Activated CD8-positive, alpha-beta memory T cell treated with anti-CD3 and anti-CD28 coated beads, Interleukin-2, amount 10 ng/mL, durations not matched to agents 7 days and 5 days (primary cell): Measurements from ENCODE around the gene SLC22A4. TPM values are rescaled to one million over a fixed set of nuclear protein-coding genes. Genes with fewer than 3 reads are reported as not detected.

ENCODE experiments used
- ATAC-seq: fragments of 150-1000 bp; cut with Tn5 transposase; one replicate; pipeline ENCODE4 v1.10.0; 2021; ENCODE audit warnings: moderate library complexity
- CTCF ChIA-PET: fragments of 350-600 bp; sonication (Branson Sonifier 250); formaldehyde crosslinking; loops from one replicate; lab custom pipeline; 2021; ENCODE audit warnings: antibody characterized with exemption; lab: Charles Lee
- DNase-seq: peaks from one replicate; pipeline ENCODE4 v3.0.0-alpha.2; 2020
- H3K27ac Mint-ChIP-seq: one replicate; pipeline ENCODE4 v1.8.0; 2021; ENCODE audit warnings: mild to moderate bottlenecking, mixed read lengths
- H3K27me3 Mint-ChIP-seq: one replicate; pipeline ENCODE4 v1.8.0; 2021; ENCODE audit warnings: mixed read lengths
- H3K36me3 Mint-ChIP-seq: one replicate; pipeline ENCODE4 v1.8.0; 2021; ENCODE audit warnings: mild to moderate bottlenecking, mixed read lengths
- H3K4me1 Mint-ChIP-seq: one replicate; pipeline ENCODE4 v1.8.0; 2021; ENCODE audit warnings: mixed read lengths
- H3K4me3 Mint-ChIP-seq: one replicate; pipeline ENCODE4 v1.8.0; 2021; ENCODE audit warnings: mild to moderate bottlenecking, moderate library complexity, mixed read lengths
- H3K9me3 Mint-ChIP-seq: one replicate; pipeline ENCODE4 v1.8.0; 2022; ENCODE audit warnings: low read depth, mixed read lengths
- total RNA-seq, 2 experiments: library from RNA; stranded (reverse); gene quantifications; one replicate each; pipeline ENCODE4 v1.2.3, GENCODE V29; 2021

SLC22A4 gene
- total RNA-seq, 2 experiments from 2014 or later: 0.32 to 0.75 TPM

DNA sequence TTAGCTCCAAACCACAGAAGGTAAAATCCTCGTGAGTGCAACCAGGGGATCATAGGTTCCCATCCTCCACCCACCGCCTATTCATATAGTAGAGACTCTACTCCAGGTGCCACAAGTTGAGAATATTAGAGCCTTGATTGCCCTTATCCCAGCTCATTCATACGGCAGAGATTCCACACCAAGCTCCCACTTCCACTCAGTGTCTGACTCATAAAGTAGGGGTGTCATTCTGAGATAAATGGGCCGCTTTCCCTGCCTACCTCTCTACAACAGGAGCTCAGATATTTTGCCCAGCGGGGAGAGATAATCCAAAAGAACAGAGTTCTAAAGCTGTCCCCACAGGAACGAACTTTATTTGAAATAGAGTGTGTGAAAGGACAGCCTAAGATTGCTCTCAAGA lies 9.4 kb downstream of the SLC22A4 start:
- no peak for ATAC-seq
- H3K4me3 Mint-ChIP-seq: no peak overlapping the region
- H3K36me3 Mint-ChIP-seq: peaks cover 5% of the 10 kb centered on the region
- peaks cover 6% of the 10 kb centered on the region for H3K9me3 Mint-ChIP-seq
- no peak overlapping the region for H3K27ac Mint-ChIP-seq
- no peaks in the 10 kb centered on the region for H3K4me1 Mint-ChIP-seq
- H3K27me3 Mint-ChIP-seq: no peaks in the 10 kb centered on the region
- DNase-seq: no peak
- CTCF ChIA-PET: interaction anchor here (1.4 kb wide), 1 partner anchor 66 kb away, joined by 4 read pairs; no protein-coding TSS in a partner anchor

GRCh38 chr5:132305420-132305819 lies 11.2 kb downstream of the SLC22A4 start:
- DNase-seq (no peak), ATAC-seq (no peak)
- Mint-ChIP-seq H3K4me3 (no peak overlapping the region), H3K9me3 (peaks cover 6% of the 10 kb centered on the region), H3K27ac (no peak overlapping the region), H3K36me3 (peaks cover 5% of the 10 kb centered on the region), H3K4me1 (no peaks in the 10 kb centered on the region), H3K27me3 (no peaks in the 10 kb centered on the region)
- CTCF ChIA-PET: no interaction called here

DNA sequence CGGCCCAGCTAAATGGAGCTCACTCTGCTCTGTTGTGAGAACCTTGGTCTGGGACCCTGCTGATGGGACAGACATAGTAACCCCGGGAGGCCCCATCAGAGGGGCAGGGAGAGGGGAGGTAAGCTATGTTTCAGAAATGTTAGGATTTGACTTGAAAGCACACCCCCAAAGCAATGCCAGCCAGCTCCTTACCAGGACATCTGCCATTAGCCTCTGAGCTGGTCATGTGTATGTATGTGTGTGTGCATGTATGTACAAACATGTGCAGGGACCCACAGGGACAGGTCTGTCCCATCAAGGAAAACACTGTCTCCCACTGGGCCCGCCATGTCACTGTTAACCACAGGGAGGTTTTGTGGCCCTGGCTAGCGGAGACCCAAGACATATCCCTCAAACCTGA lies 14.5 kb downstream of the SLC22A4 start:
- CTCF ChIA-PET: no interaction called here
- H3K36me3 Mint-ChIP-seq: peaks cover 5% of the 10 kb centered on the region

DNA sequence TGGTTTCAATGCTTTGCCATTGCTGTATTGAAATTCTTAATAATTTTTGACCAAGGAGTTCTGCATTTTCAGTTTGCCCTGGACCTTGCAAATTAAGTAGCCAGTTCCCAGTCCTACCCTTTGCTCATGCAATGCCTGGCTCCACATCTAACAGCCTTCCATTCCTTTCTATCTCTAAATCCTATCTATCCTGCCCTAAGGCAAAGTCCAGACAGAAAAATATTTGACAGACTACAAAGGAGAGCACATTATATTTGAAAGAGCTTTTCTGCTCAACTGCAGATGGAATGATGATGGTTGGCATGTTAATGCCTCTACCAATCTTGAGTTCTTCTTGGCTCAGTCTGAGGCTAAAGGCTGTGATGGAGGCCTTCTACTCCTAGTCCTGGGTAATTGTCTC lies 15.5 kb downstream of the SLC22A4 start:
- Mint-ChIP-seq H3K9me3 (peaks cover 6% of the 10 kb centered on the region), H3K27ac (no peak overlapping the region), H3K36me3 (peaks cover 5% of the 10 kb centered on the region), H3K4me3 (no peak overlapping the region), H3K4me1 (no peaks in the 10 kb centered on the region), H3K27me3 (no peaks in the 10 kb centered on the region)
- CTCF ChIA-PET: no interaction called here
- ATAC-seq: no peak
- no peak for DNase-seq

More for the DNA sequence above, 14.5 kb downstream of the SLC22A4 start:
- Mint-ChIP-seq H3K27me3 (no peaks in the 10 kb centered on the region), H3K9me3 (peaks cover 6% of the 10 kb centered on the region), H3K27ac (no peak overlapping the region), H3K4me1 (no peaks in the 10 kb centered on the region), H3K4me3 (no peak overlapping the region)
- DNase-seq: no peak
- ATAC-seq: peak; percentile 6

- Mint-ChIP-seq H3K27me3 (no peaks in the 10 kb centered on the region), H3K36me3 (peaks cover 1% of the 10 kb centered on the region), H3K27ac (no peak overlapping the region), H3K9me3 (peaks cover 2% of the 10 kb centered on the region), H3K4me3 (no peak overlapping the region), H3K4me1 (no peaks in the 10 kb centered on the region)
- CTCF ChIA-PET: interaction anchor here (0.8 kb wide), 1 partner anchor 29 kb away, joined by 3 read pairs; no protein-coding TSS in a partner anchor
- no peak for DNase-seq
- no peak for ATAC-seq
Measured at GRCh38 chr5:132310141-132310834, 16.1 kb downstream of the SLC22A4 start.

DNA sequence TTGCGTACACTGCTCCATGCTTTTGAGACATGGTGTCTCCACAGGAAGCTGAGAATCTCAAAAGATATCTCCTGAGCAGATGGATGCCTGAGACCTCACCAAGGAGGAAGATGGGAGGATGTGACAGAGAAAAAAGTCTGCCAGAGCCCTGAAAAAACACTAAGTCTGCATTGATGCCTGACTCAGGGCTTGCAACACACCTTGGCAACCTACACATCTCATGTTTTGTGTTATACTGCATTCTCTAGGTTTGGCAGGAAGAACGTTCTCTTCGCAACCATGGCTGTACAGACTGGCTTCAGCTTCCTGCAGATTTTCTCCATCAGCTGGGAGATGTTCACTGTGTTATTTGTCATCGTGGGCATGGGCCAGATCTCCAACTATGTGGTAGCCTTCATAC lies 19.2 kb downstream of the SLC22A4 start:
- Mint-ChIP-seq H3K4me3 (no peak overlapping the region), H3K27ac (no peak overlapping the region), H3K36me3 (no peaks in the 10 kb centered on the region), H3K9me3 (no peaks in the 10 kb centered on the region), H3K4me1 (no peaks in the 10 kb centered on the region), H3K27me3 (no peaks in the 10 kb centered on the region)
- CTCF ChIA-PET: no interaction called here
- DNase-seq (no peak), ATAC-seq (no peak)

DNA sequence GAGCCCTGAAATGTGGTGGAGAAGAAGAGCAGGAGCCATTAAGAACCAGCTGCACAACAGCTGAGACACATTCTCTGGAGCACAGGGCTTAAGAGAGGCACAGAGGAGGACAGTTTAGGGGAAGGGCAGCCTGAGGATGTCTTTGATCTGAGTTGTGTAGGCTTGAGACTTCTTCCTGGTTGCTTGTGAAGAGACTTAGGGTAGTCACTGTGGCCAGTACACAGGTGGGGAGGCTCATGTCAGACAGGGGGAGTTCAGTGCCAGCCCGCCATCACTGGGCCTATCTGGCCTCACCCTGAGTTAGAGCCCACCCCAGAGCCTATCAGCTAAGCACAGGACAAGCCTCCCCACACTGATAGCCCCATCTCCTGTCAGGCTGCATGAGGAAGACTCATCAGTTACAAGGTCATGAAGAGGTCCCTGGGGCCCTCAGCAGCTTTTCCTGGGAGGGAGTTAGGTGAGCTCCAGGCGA lies 19.8 kb downstream of the SLC22A4 start:
- no peak for ATAC-seq
- Mint-ChIP-seq H3K9me3 (no peaks in the 10 kb centered on the region), H3K27me3 (no peaks in the 10 kb centered on the region), H3K4me3 (no peak overlapping the region), H3K27ac (no peak overlapping the region), H3K4me1 (no peaks in the 10 kb centered on the region), H3K36me3 (no peaks in the 10 kb centered on the region)
- no peak for DNase-seq
- CTCF ChIA-PET: no interaction called here

DNA sequence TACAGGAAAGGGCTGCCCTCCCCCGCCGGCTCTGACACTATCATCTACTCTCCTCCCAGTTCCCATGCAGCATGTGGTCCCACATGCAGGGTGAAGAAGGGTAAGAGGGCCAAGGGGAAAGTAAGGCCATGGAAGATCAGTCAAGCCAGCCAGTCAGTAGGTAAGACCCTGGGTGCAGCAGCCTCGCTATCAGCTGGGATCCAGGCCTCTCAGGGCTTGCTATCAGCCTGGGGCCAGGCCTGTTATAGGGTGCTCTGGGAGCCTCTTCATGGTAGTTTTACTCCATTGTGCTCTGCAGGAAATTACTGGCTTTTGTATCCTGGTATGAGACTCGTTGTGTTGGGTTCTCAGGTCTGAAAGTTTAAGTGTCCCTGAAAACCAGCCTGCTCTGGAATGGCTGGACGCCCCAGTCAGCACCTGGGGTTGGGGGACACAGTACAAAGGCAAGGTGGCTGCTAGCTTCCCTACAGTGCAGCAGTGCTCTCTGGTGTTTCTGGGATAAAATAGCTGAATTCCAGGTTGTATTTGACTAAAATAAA lies 21.4 kb downstream of the SLC22A4 start:
- Mint-ChIP-seq H3K4me3 (no peak overlapping the region), H3K27me3 (no peaks in the 10 kb centered on the region), H3K9me3 (no peaks in the 10 kb centered on the region), H3K27ac (no peak overlapping the region), H3K4me1 (no peaks in the 10 kb centered on the region), H3K36me3 (no peaks in the 10 kb centered on the region)
- ATAC-seq: no peak
- DNase-seq: no peak
- CTCF ChIA-PET: interaction anchor here (1.4 to 1.8 kb wide), 2 partner anchors 11 to 77 kb away, joined by 3 to 6 read pairs; no protein-coding TSS in a partner anchor

DNA sequence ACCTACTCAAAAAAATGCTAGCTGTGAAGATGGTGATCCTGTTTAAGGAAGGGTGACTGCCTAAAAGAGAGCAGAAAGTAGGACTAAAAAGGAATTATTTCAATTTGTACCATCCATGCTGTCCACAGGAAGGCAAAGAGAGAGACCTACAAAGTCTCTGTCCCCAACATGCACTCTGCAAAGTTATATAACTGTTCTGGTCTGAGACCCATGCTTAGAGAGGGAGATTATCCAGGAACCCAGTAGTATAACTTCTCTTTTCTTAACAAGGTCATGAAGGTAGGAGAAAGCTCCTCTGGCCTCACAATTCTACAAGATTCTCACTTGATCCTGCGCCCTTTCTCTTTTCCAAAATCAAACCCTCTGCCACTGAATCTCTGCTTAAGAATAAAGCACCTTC lies 25.8 kb downstream of the SLC22A4 start:
- H3K9me3 Mint-ChIP-seq: no peaks in the 10 kb centered on the region
- H3K4me1 Mint-ChIP-seq: no peaks in the 10 kb centered on the region
- H3K27ac Mint-ChIP-seq: no peak overlapping the region
- no peak for ATAC-seq
- no peak for DNase-seq
- CTCF ChIA-PET: no interaction called here
- H3K4me3 Mint-ChIP-seq: no peak overlapping the region
- H3K27me3 Mint-ChIP-seq: no peaks in the 10 kb centered on the region
- H3K36me3 Mint-ChIP-seq: no peaks in the 10 kb centered on the region

DNA sequence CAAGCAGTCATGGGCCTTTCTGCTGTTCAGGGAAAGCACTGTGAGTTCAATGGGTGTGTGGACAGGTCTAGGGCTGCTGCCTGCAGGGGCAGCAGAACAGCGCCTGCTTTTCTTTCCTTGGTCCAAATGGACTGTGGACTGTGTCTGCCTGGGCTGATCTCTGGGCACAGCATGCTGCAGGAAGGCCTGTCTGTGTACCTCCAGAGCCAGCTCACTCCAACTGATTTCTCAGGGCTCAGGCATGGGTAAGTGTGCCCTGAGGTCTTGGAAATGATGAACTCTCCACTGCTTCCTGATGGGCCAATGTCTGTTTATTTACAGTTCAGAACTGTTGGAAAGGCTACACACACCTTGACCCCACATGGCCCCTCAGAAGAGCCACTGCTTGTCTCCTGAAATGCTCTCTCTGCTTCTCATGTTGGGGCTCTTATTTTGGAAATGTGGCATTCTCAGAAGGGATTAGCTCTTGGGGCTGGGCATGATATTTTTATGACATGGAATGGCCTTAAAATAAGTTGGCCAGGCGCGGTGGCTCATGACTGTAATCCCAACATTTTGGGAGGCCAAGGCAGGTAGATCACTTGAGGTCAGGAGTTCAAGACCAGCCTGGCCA lies 27.0 kb downstream of the SLC22A4 start:
- H3K27ac Mint-ChIP-seq: no peak overlapping the region
- CTCF ChIA-PET: no interaction called here

GRCh38 chr5:132322266-132322665 lies 28.1 kb downstream of the SLC22A4 start:
- H3K4me1 Mint-ChIP-seq: no peaks in the 10 kb centered on the region
- no peak for ATAC-seq
- CTCF ChIA-PET: no interaction called here

More for the DNA sequence above, 27.0 kb downstream of the SLC22A4 start:
- peak; percentile 11 for DNase-seq
- H3K27me3 Mint-ChIP-seq: no peaks in the 10 kb centered on the region
- no peaks in the 10 kb centered on the region for H3K36me3 Mint-ChIP-seq
- no peaks in the 10 kb centered on the region for H3K4me1 Mint-ChIP-seq
- no peaks in the 10 kb centered on the region for H3K9me3 Mint-ChIP-seq
- no peak overlapping the region for H3K4me3 Mint-ChIP-seq
- no peak for ATAC-seq

GRCh38 chr5:132323202-132323601 lies 29.0 kb downstream of the SLC22A4 start:
- H3K9me3 Mint-ChIP-seq: no peaks in the 10 kb centered on the region
- no peaks in the 10 kb centered on the region for H3K36me3 Mint-ChIP-seq
- CTCF ChIA-PET: interaction anchor here (1.0 to 2.4 kb wide), 2 partner anchors 11 to 85 kb away, joined by 3 to 10 read pairs; no protein-coding TSS in a partner anchor
- H3K27ac Mint-ChIP-seq: no peak overlapping the region
- DNase-seq (peak; percentile 33), ATAC-seq (no peak)
- H3K4me1 Mint-ChIP-seq: no peaks in the 10 kb centered on the region
- H3K4me3 Mint-ChIP-seq: no peak overlapping the region
- H3K27me3 Mint-ChIP-seq: no peaks in the 10 kb centered on the region

More at GRCh38 chr5:132322266-132322665, 28.1 kb downstream of the SLC22A4 start:
- DNase-seq: peak; percentile 25
- Mint-ChIP-seq H3K9me3 (no peaks in the 10 kb centered on the region), H3K4me3 (no peak overlapping the region), H3K27me3 (no peaks in the 10 kb centered on the region), H3K27ac (no peak overlapping the region), H3K36me3 (no peaks in the 10 kb centered on the region)

GRCh38 chr5:132325691-132326090 lies 31.5 kb downstream of the SLC22A4 start:
- no peak for ATAC-seq
- Mint-ChIP-seq H3K4me3 (no peak overlapping the region), H3K9me3 (no peaks in the 10 kb centered on the region), H3K27me3 (no peaks in the 10 kb centered on the region), H3K36me3 (no peaks in the 10 kb centered on the region), H3K4me1 (no peaks in the 10 kb centered on the region), H3K27ac (no peak overlapping the region)
- DNase-seq: no peak
- CTCF ChIA-PET: interaction anchor here (1.5 to 1.8 kb wide), 3 partner anchors 10 to 88 kb away, joined by 5 to 6 read pairs (median 5); no protein-coding TSS in a partner anchor
